ENCODE results near the gene PSMG2. TPM values are rescaled to one million over a fixed set of nuclear protein-coding genes. Genes with fewer than 3 reads are reported as not detected.

The PSMG2 gene
- 10 to 100 TPM; 43.8 to 45.9 TPM for total RNA-seq
- long read RNA-seq, transcript PSMG2-201 (7 exons, 1,686 nt): major isoform, 16 of 17 reads
- long read RNA-seq, partial matches to known transcripts: 0 of 17 reads
- long read RNA-seq, other reads (novel, unspliced or antisense): 0 of 17 reads

DNA sequence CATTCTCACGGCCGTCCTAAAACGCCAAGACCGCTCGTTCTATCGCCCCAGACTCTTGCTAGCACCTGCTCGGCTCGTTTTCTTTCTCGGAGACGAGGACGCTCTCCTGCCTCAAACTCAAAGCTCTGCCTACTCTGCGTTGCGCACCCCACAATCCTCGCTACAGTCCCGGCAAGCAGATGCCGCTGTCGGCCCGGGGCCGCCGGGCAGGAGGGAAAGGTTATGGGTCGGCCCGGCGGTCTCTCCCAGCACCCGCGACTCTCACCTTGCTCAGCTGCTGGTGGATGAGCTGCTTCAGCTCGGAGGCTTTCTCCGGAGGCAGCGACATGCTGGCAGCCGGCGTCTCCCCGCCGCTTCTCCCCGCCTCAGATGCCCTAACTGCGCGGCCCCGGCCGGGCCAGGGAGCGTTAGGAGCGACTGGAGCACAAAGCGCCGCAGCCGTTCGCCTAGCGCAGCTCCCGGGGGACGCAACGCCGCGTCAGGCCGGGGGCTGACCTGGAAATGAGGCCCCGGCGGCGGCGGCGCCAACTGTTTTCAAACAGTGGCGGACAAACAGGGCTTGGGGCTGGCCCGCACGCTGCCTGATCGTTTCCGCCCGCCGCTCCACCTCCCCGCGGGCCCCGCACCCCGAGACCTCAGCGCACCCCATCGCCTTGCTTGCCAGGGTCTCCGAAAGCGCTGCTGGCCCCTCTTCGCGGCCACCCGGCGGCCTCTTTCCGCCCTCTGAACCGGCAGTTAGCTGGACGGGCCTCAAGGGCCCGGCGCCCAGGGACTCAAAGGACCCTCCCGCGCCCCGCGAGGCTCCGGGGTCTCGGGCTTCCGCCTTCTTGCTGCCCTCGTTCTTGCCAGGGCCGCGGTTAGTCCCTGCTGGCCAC is at the start of gene PSMG2, which contains the start of gene CEP76:
Gene PSMG2 (plus strand): TSS at position 822 of the 875 bp plus-strand sequence. CDS start 66 bp downstream, outside the sequence.
Gene CEP76 (minus strand): TSS at position 503 of the 875 bp plus-strand sequence. CDS start 175 bp downstream, at position 328.
- ATAC-seq (peak; percentile 96 to 97), DNase-seq (peak; percentile 96)
- intact Hi-C loops (cut with DNase I): no loop called here

- ATAC-seq: no peak
- no peak for DNase-seq
- intact Hi-C loops (cut with DNase I): loop anchor here in 1 of 2 donors (5.0 kb wide), 1 partner anchor 133 kb away; no protein-coding TSS in a partner anchor
These were observed 47.9 kb upstream of the PSMG2 start for GRCh38 chr18:12654971-12655370.

- ATAC-seq (no peak), DNase-seq (no peak)
- intact Hi-C loops (cut with DNase I): loop anchor here in 1 of 2 donors (5.0 kb wide), 1 partner anchor 134 kb away; no protein-coding TSS in a partner anchor
These were observed 46.3 kb upstream of the PSMG2 start for GRCh38 chr18:12656605-12656937.

DNA sequence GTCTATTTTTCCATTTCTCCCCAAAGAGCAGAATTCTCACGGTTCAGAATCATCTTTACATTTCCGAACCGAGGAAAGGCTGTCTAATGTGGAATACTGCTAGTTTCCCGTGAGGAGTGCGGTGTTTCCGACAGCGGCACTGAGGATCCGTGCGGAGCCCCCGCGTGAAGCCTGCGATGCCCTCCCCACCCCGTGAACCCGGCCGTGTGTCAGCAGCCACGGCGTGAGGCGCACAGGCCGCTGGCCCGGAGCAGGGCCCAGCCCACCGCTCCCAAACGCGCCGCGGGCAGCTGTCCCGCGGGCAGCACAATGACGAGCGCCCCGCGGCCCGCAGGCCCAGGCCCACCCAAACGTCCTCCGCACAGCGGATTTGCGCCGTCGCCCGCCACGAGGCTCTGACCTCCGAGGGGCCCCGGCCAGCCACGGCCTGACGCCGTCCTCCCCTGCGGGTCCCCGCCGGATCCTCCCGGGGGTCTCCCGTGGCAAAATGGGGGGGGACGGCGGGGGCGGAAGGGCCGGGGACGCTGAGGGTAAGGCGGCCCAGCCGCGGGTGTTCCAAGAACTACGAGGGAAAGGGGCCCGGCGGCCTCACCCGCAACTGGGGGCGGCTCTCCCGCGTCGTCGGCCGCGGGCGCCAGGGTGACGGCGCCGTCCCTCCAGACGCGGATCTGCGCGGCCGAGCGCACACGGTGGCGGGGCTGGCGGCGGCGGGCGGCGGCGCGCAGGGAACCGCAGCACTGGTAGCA is 45.7 kb upstream of the PSMG2 start:
- intact Hi-C loops (cut with DNase I): loop anchor here in 1 of 2 donors (5.0 kb wide), 1 partner anchor 135 kb away; no protein-coding TSS in a partner anchor
- peak; percentile 65 for DNase-seq
- ATAC-seq: peak; percentile 67 to 70

- peak; percentile 91 to 93 for ATAC-seq
- peak; percentile 82 for DNase-seq
- intact Hi-C loops (cut with DNase I): loop anchor here in 1 of 2 donors (2.0 to 5.0 kb wide), 2 partner anchors 136 to 267 kb away; no protein-coding TSS in a partner anchor
These were observed 45.0 kb upstream of the PSMG2 start, which contains the start of gene SPIRE1 for GRCh38 chr18:12657684-12658425. Gene SPIRE1 (minus strand): TSS chr18:12658107. CDS start chr18:12657866, 241 bp downstream.

DNA sequence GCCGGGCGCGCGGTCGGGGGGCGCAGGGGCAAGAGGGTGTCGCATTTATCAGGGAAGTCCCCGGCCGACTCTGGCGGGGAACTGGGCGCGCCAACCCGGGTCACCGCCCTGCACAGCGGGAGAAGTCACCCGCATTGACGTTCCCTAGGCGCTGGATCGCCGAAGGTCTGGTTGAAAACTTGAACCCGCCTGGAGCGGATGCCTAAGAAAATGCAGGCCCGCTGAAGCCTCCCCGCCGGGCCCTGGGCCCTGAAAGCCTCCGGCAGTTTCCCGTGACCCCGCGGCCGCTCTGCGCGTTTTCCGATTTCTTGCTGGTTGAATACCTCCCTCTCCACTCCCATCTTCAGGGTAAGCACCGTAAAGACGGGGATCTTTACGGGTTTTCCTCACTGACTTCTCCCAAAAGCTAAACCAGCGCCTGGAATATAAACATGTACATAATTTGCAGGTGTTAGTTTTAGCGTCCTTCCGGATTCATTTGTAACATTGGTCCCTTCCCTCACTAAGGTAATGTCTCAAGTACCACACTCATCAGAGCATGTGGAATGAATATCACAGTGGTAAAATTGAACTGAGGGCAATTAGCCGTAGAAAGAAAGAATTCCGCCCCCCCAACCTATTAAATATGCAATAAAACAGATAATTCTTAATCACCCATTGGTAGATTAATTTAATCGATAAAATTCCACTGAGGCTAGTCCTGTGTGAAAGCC is 44.3 kb upstream of the PSMG2 start:
- intact Hi-C loops (cut with DNase I): loop anchor here in 1 of 2 donors (2.0 to 5.0 kb wide), 2 partner anchors 136 to 268 kb away; no protein-coding TSS in a partner anchor
- peak; percentile 51 for DNase-seq
- ATAC-seq: peak; percentile 35 to 52

- ATAC-seq: no peak
- DNase-seq: no peak
- intact Hi-C loops (cut with DNase I): loop anchor here (2.0 to 10.0 kb wide), 3 partner anchors 138 to 269 kb away; no protein-coding TSS in a partner anchor
These were observed 42.8 kb upstream of the PSMG2 start for GRCh38 chr18:12659904-12660605.

DNA sequence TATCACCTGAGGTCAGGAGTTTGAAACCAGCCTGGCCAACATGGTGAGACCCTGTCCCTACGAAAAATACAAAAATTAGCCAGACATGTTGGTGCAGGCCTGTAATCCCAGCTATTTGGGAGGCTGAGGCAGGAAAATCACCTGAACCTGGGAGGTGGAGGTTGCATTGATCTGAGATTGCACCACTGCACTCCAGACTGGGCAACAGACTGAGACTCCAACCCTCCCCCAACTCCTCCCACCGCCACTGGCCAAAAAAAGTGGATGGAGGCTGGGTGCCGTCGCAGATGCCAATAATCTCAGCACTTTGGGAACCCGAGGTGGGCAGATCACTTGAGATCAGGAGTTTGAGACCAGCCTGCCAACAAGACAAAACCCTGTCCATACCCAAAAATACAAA is 34.8 kb upstream of the PSMG2 start:
- DNase-seq (no peak), ATAC-seq (no peak)
- intact Hi-C loops (cut with DNase I): loop anchor here in 1 of 2 donors (5.0 to 10.0 kb wide), 2 partner anchors 153 to 276 kb away; no protein-coding TSS in a partner anchor

- intact Hi-C loops (cut with DNase I): no loop called here
- peak; percentile 78 for DNase-seq
- ATAC-seq: peak; percentile 96
These were observed 23.6 kb upstream of the PSMG2 start for GRCh38 chr18:12679183-12679786.

GRCh38 chr18:12686100-12686499 is 16.7 kb upstream of the PSMG2 start:
- intact Hi-C loops (cut with DNase I): no loop called here
- DNase-seq: no peak
- no peak for ATAC-seq

- no peak for ATAC-seq
- intact Hi-C loops (cut with DNase I): no loop called here
These were observed 13.5 kb upstream of the PSMG2 start for GRCh38 chr18:12689256-12689850.

GRCh38 chr18:12692206-12692605 is 10.6 kb upstream of the PSMG2 start:
- ATAC-seq: no peak
- DNase-seq: no peak
- intact Hi-C loops (cut with DNase I): no loop called here

More at GRCh38 chr18:12689256-12689850, 13.5 kb upstream of the PSMG2 start:
- DNase-seq: no peak

DNA sequence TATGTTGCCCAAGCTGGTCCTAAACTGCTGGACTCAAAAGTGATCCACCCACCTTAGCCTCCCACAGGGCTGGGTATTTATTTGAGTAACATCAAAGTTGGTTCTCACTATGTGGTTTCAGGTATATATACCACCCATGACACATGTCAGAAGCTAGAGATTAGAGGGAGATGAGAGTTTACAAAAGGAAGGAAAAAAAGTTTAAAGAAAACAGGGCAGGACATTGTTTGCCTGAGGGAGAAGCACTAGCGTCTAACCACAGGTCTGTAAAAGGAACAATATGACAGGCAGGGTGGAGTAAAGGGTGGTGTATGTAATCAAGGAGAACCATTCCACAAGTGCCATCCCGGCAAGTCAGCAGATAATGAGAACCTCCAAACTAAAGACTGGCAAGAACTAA is 8.8 kb upstream of the PSMG2 start:
- intact Hi-C loops (cut with DNase I): no loop called here
- ATAC-seq (no peak), DNase-seq (no peak)

DNA sequence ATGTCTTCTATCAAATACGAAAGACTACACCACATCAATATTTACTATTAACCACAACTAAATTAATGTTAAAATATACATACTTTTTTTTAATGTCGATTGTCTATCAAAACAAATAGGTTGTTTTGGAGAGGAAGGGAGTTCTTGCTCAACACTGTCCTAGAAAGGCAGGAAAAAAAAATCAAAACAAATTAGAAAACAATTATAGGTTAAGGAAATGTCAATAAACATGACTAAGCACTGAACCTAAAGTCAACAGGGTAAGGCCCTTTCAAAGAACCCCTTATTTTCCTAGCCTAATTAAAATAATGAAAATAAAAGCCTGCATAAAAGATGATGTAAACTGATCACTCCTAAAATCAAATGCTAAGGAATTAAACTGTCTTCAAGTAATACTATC is 3.1 kb upstream of the PSMG2 start:
- intact Hi-C loops (cut with DNase I): no loop called here

GRCh38 chr18:12701161-12701560 is 1.7 kb upstream of the PSMG2 start:
- DNase-seq (no peak), ATAC-seq (no peak)
- intact Hi-C loops (cut with DNase I): no loop called here

More for the DNA sequence above, 3.1 kb upstream of the PSMG2 start:
- no peak for ATAC-seq
- DNase-seq: no peak

DNA sequence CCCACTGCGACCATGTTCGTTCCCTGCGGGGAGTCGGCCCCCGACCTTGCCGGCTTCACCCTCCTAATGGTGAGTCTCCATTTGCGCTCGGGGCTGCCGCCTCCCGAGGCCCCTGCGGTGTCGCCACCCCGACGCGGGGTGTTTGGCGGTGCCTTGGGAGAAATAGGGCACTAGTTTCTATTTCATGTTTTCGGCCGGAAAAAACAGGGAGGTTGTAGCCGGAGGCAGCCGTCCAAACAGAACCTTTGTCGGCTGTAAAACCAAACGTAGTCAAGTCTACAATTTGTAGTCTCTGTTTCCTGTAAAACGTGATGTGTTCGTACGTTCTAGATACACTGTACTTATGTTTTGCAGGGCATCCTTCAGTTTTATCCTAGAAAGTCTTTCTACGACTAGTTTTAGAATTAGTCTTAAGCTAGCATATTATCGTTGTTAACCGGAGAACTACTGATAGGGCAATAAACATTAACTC is 290 bp downstream of the PSMG2 start:
- ATAC-seq: no peak
- intact Hi-C loops (cut with DNase I): no loop called here
- no peak for DNase-seq
